Measurements from ENCODE around the gene TEX11.

Gene TEX11

DNA sequence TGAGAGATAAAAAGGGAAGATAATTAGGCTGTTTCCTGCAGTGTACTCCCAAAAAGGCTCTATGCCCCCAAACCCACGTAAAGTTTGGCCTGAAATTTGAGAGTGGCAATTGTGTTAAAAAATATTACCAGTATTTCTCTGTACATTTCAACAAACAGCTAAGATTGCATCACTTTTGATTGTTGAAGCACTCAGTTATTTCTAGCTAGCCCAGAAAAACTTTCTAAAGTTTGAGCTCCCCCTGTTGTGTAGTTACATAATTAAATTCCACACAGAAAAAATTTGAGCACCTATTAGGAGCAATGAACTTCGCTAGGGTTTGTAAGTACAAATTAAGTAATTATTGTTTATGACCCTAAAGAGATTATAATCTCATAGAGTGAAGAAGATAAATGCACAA, 354.4 kb downstream of the TEX11 start:
- no peak overlapping the region for H3K4me3 ChIP-seq (replicated peaks; ENCODE audit: insufficient read depth, low read length)
- DNase-seq (ENCODE audit: low read depth in 1 of 2, low spot score in 1 of 2), result no peak
- H3K27ac ChIP-seq (replicated peaks), result no peak overlapping the region
- H3K27me3 ChIP-seq (ENCODE audit: insufficient read depth, poor library complexity, severe bottlenecking), result no peaks in the 10 kb centered on the region
- TF ChIP-seq, protein P1, sequence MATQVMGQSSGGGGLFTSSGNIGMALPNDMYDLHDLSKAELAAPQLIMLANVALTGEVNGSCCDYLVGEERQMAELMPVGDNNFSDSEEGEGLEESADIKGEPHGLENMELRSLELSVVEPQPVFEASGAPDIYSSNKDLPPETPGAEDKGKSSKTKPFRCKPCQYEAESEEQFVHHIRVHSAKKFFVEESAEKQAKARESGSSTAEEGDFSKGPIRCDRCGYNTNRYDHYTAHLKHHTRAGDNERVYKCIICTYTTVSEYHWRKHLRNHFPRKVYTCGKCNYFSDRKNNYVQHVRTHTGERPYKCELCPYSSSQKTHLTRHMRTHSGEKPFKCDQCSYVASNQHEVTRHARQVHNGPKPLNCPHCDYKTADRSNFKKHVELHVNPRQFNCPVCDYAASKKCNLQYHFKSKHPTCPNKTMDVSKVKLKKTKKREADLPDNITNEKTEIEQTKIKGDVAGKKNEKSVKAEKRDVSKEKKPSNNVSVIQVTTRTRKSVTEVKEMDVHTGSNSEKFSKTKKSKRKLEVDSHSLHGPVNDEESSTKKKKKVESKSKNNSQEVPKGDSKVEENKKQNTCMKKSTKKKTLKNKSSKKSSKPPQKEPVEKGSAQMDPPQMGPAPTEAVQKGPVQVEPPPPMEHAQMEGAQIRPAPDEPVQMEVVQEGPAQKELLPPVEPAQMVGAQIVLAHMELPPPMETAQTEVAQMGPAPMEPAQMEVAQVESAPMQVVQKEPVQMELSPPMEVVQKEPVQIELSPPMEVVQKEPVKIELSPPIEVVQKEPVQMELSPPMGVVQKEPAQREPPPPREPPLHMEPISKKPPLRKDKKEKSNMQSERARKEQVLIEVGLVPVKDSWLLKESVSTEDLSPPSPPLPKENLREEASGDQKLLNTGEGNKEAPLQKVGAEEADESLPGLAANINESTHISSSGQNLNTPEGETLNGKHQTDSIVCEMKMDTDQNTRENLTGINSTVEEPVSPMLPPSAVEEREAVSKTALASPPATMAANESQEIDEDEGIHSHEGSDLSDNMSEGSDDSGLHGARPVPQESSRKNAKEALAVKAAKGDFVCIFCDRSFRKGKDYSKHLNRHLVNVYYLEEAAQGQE (IDR thresholded peaks at IDR 0.05; ENCODE audit: insufficient replicate concordance, low read depth), result no peak
- TF ChIP-seq POLR2AphosphoS5 (IDR thresholded peaks at IDR 0.05; ENCODE audit: low read depth) (no peak), SPI1 (IDR thresholded peaks at IDR 0.05; ENCODE audit: borderline replicate concordance, low read depth) (no peak), GABPA (IDR thresholded peaks at IDR 0.05; ENCODE audit: low read depth) (no peak)
- TF ChIP-seq, protein P2, sequence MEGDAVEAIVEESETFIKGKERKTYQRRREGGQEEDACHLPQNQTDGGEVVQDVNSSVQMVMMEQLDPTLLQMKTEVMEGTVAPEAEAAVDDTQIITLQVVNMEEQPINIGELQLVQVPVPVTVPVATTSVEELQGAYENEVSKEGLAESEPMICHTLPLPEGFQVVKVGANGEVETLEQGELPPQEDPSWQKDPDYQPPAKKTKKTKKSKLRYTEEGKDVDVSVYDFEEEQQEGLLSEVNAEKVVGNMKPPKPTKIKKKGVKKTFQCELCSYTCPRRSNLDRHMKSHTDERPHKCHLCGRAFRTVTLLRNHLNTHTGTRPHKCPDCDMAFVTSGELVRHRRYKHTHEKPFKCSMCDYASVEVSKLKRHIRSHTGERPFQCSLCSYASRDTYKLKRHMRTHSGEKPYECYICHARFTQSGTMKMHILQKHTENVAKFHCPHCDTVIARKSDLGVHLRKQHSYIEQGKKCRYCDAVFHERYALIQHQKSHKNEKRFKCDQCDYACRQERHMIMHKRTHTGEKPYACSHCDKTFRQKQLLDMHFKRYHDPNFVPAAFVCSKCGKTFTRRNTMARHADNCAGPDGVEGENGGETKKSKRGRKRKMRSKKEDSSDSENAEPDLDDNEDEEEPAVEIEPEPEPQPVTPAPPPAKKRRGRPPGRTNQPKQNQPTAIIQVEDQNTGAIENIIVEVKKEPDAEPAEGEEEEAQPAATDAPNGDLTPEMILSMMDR (IDR thresholded peaks at IDR 0.05; ENCODE audit: insufficient read depth, low read length), result no peak

DNA sequence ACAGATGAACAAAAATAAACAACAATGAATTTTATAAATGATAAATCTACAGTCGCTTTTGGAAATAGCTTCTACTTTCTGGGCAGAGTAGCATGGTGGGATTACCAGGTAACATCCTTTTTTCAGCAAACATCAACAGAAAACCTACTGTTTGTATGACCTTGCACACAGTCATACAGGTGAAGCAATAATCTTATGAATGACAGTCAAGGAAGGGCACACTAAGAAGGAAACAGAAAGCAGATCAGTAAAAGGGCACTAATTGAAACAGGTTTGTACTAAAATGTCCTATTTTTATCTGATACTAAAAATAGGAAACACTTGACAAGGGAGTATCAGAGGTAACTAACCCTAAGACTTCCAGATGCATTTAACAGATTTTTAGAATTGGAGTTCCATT, 355.0 kb downstream of the TEX11 start:
- Histone ChIP-seq H3K27me3 (ENCODE audit: insufficient read depth, poor library complexity, severe bottlenecking) (no peaks in the 10 kb centered on the region), H3K27ac (replicated peaks) (no peak overlapping the region), H3K4me3 (replicated peaks; ENCODE audit: insufficient read depth, low read length) (no peak overlapping the region)
- no peak for DNase-seq (ENCODE audit: low read depth in 1 of 2, low spot score in 1 of 2)
- TF ChIP-seq SPI1 (IDR thresholded peaks at IDR 0.05; ENCODE audit: borderline replicate concordance, low read depth) (no peak), POLR2AphosphoS5 (IDR thresholded peaks at IDR 0.05; ENCODE audit: low read depth) (no peak), GABPA (IDR thresholded peaks at IDR 0.05; ENCODE audit: low read depth) (no peak)
- TF ChIP-seq, protein P2 (IDR thresholded peaks at IDR 0.05; ENCODE audit: insufficient read depth, low read length), result no peak
- TF ChIP-seq, protein P1 (IDR thresholded peaks at IDR 0.05; ENCODE audit: insufficient replicate concordance, low read depth), result no peak

DNA sequence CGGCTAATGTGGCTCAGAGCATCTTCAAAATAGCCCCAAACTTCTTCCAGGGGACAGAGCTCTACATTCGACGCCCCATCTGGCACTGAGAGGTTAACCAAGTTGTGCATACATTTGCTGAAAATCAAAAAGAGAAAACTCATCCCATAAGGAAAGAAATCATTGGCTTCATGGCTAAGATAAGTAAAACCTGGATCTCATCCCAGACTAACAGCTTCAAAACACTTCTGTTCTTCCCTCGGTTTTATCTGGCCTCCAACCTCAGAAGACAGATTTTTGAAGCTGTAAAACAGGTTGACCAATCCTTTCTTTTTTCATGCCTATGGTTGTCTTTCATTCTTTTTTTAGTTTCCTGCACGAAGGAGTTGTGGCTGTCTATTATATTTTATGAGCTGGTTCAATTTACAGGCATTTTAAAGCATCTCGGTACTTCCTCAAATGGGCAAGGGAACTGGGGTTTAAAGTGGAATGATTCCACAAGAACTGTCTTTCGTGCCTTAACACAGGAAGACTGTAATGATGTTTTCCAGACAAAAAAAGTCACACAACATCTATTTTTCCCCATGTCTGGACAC, 356.3 kb downstream of the TEX11 start:
- Histone ChIP-seq H3K27me3 (ENCODE audit: insufficient read depth, poor library complexity, severe bottlenecking) (no peaks in the 10 kb centered on the region), H3K27ac (replicated peaks) (no peak overlapping the region), H3K4me3 (replicated peaks; ENCODE audit: insufficient read depth, low read length) (no peak overlapping the region)
- no peak for DNase-seq (ENCODE audit: low read depth in 1 of 2, low spot score in 1 of 2)
- no peak for TF ChIP-seq SPI1 (IDR thresholded peaks at IDR 0.05; ENCODE audit: borderline replicate concordance, low read depth)
- TF ChIP-seq GABPA (IDR thresholded peaks at IDR 0.05; ENCODE audit: low read depth), result no peak
- TF ChIP-seq, protein P1 (IDR thresholded peaks at IDR 0.05; ENCODE audit: insufficient replicate concordance, low read depth), result no peak
- TF ChIP-seq, protein P2 (IDR thresholded peaks at IDR 0.05; ENCODE audit: insufficient read depth, low read length), result no peak
- TF ChIP-seq POLR2AphosphoS5 (IDR thresholded peaks at IDR 0.05; ENCODE audit: low read depth), result no peak

Data from HL-60 (cell line).